Activated CD4-positive, alpha-beta T cell treated with anti-CD3 and anti-CD28 coated beads, Interleukin-2, amount 10 ng/mL, durations not matched to agents 7 days and 5 days (primary cell): ENCODE results near the gene GUCY1A1. TPM values are rescaled to one million over a fixed set of nuclear protein-coding genes. Genes with fewer than 3 reads are reported as not detected.
"Not testable (repeated sequence)": the region's sequence is repeated elsewhere in the genome, so short reads cannot be mapped to it uniquely, and the experiment has no call there.

Experiments
- CTCF ChIA-PET: fragments of 350-600 bp; sonication (Branson Sonifier 250); formaldehyde crosslinking; loops from one replicate; lab custom pipeline; 2021; ENCODE audit warnings: antibody characterized with exemption; lab: Charles Lee
- POLR2A ChIA-PET: fragments of 350-600 bp; sonication (Branson Sonifier 250); formaldehyde crosslinking; loops from one replicate; lab custom pipeline; 2021; ENCODE audit warnings: antibody characterized with exemption; lab: Charles Lee
- DNase-seq: peaks from one replicate; pipeline ENCODE4 v3.0.0-alpha.2; 2020
- H3K27ac Mint-ChIP-seq: one replicate; pipeline ENCODE4 v1.8.0; 2021; ENCODE audit warnings: mild to moderate bottlenecking, moderate library complexity, mixed read lengths
- H3K27me3 Mint-ChIP-seq: one replicate; pipeline ENCODE4 v1.8.0; 2021; ENCODE audit warnings: mixed read lengths
- H3K36me3 Mint-ChIP-seq: one replicate; pipeline ENCODE4 v1.8.0; 2021; ENCODE audit warnings: low read depth, mixed read lengths
- H3K4me1 Mint-ChIP-seq: one replicate; pipeline ENCODE4 v1.8.0; 2021; ENCODE audit warnings: mixed read lengths
- H3K4me3 Mint-ChIP-seq: one replicate; pipeline ENCODE4 v1.8.0; 2021; ENCODE audit warnings: mild to moderate bottlenecking, moderate library complexity, mixed read lengths
- H3K9me3 Mint-ChIP-seq: one replicate; pipeline ENCODE4 v1.8.0; 2021; ENCODE audit warnings: mixed read lengths
- total RNA-seq, 2 experiments: library from RNA; stranded (reverse); gene quantifications; one replicate each; pipeline ENCODE4 v1.2.3, GENCODE V29; 2021

The GUCY1A1 gene
- total RNA-seq, 2 experiments from 2014 or later, result not detected

DNA sequence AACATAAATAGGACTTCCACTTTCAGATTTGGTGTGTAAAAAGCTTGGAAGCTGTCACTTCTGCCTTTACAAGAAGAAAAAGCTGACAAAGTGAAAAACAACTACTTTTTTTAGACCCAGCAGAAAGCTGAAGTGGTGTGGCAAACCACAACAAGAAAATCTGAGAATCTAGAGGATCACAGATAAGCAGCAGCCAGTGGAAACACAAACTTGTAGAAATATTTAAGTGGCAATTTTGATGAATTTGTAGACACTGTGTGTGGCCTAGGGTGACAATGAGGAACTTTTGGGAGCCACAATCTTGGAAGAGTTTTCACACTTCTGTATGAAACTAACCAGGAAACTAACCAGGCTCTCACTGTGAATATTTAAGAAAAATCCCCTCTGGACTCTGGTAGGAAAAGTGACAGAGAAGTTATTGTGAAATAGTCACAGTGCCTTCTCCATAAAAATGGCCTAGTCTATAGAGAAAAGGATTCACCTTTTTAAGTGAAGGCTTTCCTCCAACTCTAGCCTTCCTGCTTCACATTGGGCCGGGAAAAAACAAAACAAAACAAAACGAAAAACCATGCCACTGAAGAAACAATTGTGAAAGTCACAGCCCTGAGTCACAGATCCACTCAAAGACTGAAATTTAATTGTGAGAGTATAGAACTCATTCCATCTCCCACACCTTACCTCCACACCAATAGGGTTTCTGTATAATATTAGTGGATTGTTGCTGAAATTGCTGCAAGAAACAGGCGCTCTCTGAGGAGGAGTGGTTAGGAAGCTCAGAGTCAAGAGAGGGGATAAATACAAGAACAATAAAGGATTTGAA lies 26.7 kb upstream of the GUCY1A1 start:
- H3K36me3 Mint-ChIP-seq, result no peaks in the 10 kb centered on the region
- H3K9me3 Mint-ChIP-seq, result no peaks in the 10 kb centered on the region
- peak; percentile 11 for DNase-seq
- H3K27ac Mint-ChIP-seq, result peak overlapping the region; percentile 51
- ChIA-PET CTCF (interaction anchor here (0.6 kb wide), 2 partner anchors 14 to 1308 kb away, joined by 3 read pairs; no protein-coding TSS in a partner anchor), POLR2A (no interaction called here)
- H3K4me1 Mint-ChIP-seq, result peaks cover 22% of the 10 kb centered on the region
- H3K4me3 Mint-ChIP-seq, result no peak overlapping the region
- peaks cover 12% of the 10 kb centered on the region for H3K27me3 Mint-ChIP-seq

DNA sequence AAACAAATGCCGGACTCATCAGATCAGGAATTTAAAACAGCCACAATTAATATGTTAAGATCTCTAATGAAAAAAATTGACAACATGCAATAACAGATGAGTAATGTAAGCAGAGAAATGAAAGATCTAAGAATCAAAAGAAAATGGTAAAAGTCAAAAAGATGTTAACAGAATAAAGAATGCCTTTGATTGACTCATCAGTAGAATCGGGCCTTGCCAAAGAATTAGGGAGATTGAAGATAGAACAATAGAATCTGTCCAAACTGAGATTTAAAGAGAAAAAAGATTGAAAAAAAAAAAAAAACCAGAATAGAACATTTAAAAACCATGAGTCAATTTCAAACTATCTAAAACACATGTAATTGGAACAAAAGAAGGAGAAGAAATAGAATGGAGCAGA lies 25.9 kb upstream of the GUCY1A1 start:
- Mint-ChIP-seq H3K27me3 (peaks cover 12% of the 10 kb centered on the region), H3K27ac (no peak overlapping the region), H3K4me1 (peaks cover 22% of the 10 kb centered on the region), H3K4me3 (no peak overlapping the region), H3K9me3 (no peaks in the 10 kb centered on the region), H3K36me3 (no peaks in the 10 kb centered on the region)
- no peak for DNase-seq
- ChIA-PET POLR2A (no interaction called here), CTCF (interaction anchor here (0.6 kb wide), 1 partner anchor 1307 kb away, joined by 3 read pairs; no protein-coding TSS in a partner anchor)

DNA sequence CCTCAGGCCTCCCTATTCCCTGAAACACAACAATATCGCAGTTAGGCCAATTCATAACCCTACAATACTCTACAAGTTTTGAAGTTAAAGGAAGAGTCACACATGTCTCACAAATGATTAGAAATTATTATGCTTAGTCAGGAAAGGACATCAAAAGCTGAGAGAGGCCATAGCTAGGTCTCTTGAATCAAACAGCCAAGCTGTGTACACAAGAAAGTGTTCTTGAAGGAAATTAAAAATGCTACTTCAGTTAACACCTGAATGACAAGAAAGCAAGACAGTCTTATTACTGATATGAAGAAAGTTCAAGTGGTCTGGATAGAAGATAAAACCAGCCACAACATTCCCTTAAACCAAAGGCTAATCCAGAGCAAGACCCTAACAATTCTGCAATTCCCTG lies 23.6 kb upstream of the GUCY1A1 start:
- Mint-ChIP-seq H3K4me1 (peaks cover 22% of the 10 kb centered on the region), H3K4me3 (no peak overlapping the region), H3K27ac (no peak overlapping the region), H3K36me3 (no peaks in the 10 kb centered on the region), H3K27me3 (peaks cover 12% of the 10 kb centered on the region), H3K9me3 (no peaks in the 10 kb centered on the region)
- DNase-seq, result no peak
- POLR2A ChIA-PET, result no interaction called here
- CTCF ChIA-PET, result no interaction called here

DNA sequence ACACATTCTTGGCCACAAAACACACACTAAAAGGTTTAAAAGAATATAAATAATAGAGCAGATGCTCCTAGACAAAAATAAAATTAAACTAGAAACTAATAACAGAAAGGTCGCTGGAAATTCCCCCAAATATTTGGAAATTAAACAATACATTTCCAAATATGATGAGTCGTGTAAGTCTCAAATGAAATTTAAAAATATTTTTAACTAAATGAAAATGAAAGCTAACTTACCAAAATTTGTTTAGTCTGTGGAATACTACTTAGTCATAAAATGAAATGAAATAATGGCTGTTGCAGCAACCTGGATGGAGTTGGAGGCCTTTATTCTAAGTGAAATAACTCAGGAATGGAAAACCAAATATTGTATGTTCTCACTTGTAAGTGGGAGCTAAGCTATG lies 20.6 kb upstream of the GUCY1A1 start:
- Mint-ChIP-seq H3K27ac (no peak overlapping the region), H3K27me3 (peaks cover 8% of the 10 kb centered on the region), H3K9me3 (no peaks in the 10 kb centered on the region), H3K36me3 (no peaks in the 10 kb centered on the region), H3K4me3 (no peak overlapping the region), H3K4me1 (no peaks in the 10 kb centered on the region)
- no peak for DNase-seq
- CTCF ChIA-PET, result no interaction called here
- POLR2A ChIA-PET, result no interaction called here

DNA sequence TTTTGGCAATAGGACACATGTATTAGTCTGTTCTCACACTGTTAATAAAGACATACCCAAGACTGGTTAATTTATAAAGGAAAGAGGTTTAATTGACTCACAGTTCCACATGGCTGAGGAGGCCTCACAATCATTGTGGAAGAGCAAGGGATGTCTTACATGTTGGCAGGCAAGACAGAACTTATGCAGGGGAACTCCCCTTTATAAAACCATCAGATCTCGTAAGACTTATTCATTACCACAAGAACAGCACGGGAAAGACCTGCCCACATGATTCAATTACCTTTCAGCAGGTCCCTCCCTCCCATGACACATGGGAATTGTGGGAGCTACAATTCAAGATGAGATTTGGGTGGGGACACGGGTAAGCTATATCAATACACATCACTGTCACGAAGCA lies 15.9 kb upstream of the GUCY1A1 start:
- H3K4me1 Mint-ChIP-seq, H3K9me3 Mint-ChIP-seq, DNase-seq, H3K27ac Mint-ChIP-seq, H3K36me3 Mint-ChIP-seq, H3K4me3 Mint-ChIP-seq, CTCF ChIA-PET, POLR2A ChIA-PET: not testable (repeated sequence)
- H3K27me3 Mint-ChIP-seq, result peaks cover 12% of the 10 kb centered on the region

DNA sequence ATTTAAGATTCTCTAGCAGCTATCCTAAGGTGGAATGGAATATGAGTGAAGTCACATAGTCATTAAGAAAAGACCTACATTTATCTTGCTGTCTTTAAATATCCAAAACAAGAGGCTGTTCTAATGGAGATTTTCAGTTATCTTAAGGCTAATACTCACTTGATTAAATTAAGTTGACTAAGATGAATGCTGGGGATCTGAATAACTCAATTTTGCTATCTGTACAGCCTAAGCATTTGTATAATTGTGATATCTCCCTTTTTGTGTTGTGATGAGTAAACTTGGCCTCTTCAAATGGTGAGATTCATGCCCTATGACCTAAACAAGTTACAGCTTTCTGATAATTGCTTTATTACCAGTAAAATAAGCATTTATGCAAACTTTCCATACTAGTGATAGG lies 13.6 kb upstream of the GUCY1A1 start:
- Mint-ChIP-seq H3K36me3 (no peaks in the 10 kb centered on the region), H3K27ac (no peak overlapping the region), H3K27me3 (peaks cover 20% of the 10 kb centered on the region), H3K9me3 (no peaks in the 10 kb centered on the region), H3K4me3 (no peak overlapping the region), H3K4me1 (no peaks in the 10 kb centered on the region)
- CTCF ChIA-PET, result interaction anchor here (0.5 to 0.6 kb wide), 2 partner anchors 13 to 300 kb away, joined by 3 to 5 read pairs; no protein-coding TSS in a partner anchor
- POLR2A ChIA-PET, result interaction anchor here (0.8 kb wide), 1 partner anchor 133 kb away, joined by 3 read pairs; no protein-coding TSS in a partner anchor
- no peak for DNase-seq

DNA sequence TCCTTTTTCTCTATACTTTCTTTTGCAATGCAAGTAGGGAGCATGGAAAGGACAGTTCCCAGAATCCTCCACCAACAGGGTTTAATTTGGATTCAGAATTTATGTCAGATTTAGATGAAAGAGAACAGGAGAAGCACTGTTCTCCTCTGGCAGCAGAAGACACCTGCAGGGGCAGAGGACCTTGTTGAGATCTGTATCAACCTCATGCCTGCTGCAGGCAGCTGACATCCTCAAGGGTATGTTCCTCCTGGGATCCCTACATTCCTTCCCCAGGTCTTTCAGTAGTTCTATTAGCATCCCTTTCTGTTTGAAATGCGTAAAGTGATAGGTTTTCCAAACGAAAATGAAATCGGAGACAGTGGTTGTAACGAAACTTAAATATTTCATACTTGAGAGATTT lies 10.6 kb upstream of the GUCY1A1 start:
- POLR2A ChIA-PET, result no interaction called here
- DNase-seq, result no peak
- Mint-ChIP-seq H3K36me3 (no peaks in the 10 kb centered on the region), H3K4me1 (no peaks in the 10 kb centered on the region), H3K9me3 (no peaks in the 10 kb centered on the region), H3K27me3 (peaks cover 22% of the 10 kb centered on the region), H3K27ac (no peak overlapping the region), H3K4me3 (no peak overlapping the region)
- CTCF ChIA-PET, result no interaction called here

DNA sequence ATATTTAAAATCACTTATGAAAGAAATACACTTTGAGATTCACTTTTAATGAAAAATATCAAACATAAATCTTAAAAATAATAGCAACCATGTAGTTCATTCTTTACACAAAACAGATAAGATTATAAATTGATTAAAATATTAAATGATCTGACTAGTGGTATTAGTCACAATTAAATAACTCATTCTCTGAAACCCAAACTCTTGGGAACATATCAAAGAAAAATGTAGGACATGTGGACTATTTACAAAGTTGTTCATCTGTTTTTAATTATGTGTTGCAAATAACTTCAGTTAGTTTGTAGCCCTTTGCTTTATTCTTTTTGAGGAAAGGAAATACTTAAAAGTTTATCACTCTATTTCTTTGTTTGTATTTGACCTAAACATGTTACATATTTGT lies 9.5 kb upstream of the GUCY1A1 start:
- Mint-ChIP-seq H3K36me3 (no peaks in the 10 kb centered on the region), H3K27ac (no peak overlapping the region), H3K27me3 (peaks cover 26% of the 10 kb centered on the region), H3K4me1 (no peaks in the 10 kb centered on the region), H3K9me3 (no peaks in the 10 kb centered on the region), H3K4me3 (no peak overlapping the region)
- no peak for DNase-seq
- CTCF ChIA-PET, result no interaction called here
- POLR2A ChIA-PET, result no interaction called here

DNA sequence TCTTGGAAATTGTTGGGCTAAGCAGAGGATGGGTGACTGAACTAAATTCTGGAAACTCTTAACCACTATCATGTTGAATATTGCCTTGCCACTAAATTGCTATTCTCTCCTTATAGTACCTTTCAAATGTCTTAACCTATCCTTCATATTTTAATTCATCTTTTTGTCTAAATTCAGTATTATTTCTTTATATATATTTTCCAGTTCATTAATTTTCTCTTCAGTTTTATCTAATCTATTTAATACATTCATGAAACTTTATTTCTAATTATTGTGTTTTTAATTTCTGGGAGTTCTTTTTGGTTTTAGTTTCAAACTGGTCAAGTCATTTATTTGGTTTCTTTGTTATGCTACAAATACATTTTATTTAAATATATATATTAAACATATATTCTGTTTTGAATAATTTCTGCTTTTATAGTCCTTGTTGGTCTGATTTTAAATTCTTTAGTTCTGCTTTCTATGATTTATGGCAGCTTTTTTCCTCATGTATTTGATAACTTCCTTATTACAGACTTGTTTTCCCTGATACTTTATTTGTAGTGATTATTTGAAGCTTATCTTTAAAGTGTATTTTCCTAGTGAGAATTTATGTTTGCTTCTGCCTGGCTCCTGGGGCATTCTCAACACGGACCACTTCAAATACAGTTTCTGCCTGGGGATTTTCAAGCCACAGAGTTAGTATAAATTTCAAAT lies 8.5 kb upstream of the GUCY1A1 start:
- no peak overlapping the region for H3K27ac Mint-ChIP-seq
- no peak for DNase-seq
- peaks cover 24% of the 10 kb centered on the region for H3K27me3 Mint-ChIP-seq
- ChIA-PET CTCF (no interaction called here), POLR2A (no interaction called here)
- H3K36me3 Mint-ChIP-seq, result no peaks in the 10 kb centered on the region
- H3K4me1 Mint-ChIP-seq, result no peaks in the 10 kb centered on the region
- no peaks in the 10 kb centered on the region for H3K9me3 Mint-ChIP-seq
- no peak overlapping the region for H3K4me3 Mint-ChIP-seq

DNA sequence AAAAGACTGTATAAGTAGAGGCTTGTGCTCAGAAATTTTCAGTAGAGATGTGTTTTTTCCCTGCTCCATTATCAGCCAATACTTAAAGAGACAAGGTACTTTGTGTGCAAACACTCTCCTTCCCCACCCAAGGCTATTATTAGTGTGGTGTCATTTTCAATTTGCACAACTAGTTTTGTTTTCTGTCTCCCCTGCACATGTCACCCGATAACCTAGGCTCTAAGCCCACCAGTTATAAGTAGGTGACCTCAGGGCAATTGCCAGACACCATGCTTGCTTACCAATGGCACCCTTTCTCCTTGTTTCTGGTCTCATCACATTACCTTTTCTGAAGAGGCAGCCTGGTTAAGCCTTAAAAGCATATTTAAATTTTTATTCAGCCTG lies 8.0 kb upstream of the GUCY1A1 start:
- no peak overlapping the region for H3K27ac Mint-ChIP-seq
- no peak for DNase-seq
- H3K9me3 Mint-ChIP-seq, result no peaks in the 10 kb centered on the region
- H3K36me3 Mint-ChIP-seq, result no peaks in the 10 kb centered on the region
- ChIA-PET POLR2A (no interaction called here), CTCF (no interaction called here)
- H3K27me3 Mint-ChIP-seq, result peaks cover 25% of the 10 kb centered on the region
- H3K4me1 Mint-ChIP-seq, result no peaks in the 10 kb centered on the region
- H3K4me3 Mint-ChIP-seq, result no peak overlapping the region

DNA sequence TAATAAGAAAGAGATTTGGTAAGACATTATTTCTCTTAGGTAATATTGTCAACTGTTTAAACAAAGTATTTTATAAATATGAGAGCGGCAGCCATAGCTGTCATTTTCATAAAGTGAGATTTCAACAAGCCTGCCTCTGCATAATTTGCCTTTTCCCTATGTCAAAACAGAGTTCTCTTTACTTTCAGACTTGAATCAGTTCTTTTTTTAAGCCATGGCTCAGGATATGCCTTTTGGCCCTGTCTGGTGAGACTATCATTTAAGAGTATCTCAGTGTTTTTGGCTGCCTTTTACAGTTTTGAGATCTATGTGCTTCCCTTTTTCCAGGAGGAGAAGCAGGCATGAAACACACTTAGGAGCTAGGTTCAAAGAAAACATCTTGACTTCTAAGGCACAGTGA lies 7.5 kb upstream of the GUCY1A1 start:
- no peak for DNase-seq
- H3K27me3 Mint-ChIP-seq, result peaks cover 26% of the 10 kb centered on the region
- H3K9me3 Mint-ChIP-seq, result no peaks in the 10 kb centered on the region
- no peak overlapping the region for H3K27ac Mint-ChIP-seq
- no peaks in the 10 kb centered on the region for H3K4me1 Mint-ChIP-seq
- no peaks in the 10 kb centered on the region for H3K36me3 Mint-ChIP-seq
- POLR2A ChIA-PET, result no interaction called here
- CTCF ChIA-PET, result no interaction called here
- no peak overlapping the region for H3K4me3 Mint-ChIP-seq

DNA sequence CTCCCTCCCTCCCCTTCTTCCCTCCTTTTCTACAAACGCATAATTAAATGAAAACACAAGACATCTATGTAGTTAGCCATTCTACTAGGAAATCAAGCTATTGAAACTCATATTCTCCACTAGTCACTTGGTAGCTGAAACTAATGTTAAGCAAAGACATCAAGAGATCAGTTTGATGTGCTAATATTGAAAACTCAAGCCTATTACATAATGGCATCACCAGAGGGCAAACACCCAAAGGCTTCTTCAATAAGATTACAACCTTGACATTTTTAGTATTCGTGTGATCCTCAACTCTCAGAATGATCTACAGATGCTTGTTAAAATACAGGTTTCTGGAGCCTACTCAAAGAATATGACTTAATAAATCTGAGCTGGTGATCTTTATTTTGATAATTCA lies 6.2 kb upstream of the GUCY1A1 start:
- Mint-ChIP-seq H3K4me1 (no peaks in the 10 kb centered on the region), H3K9me3 (no peaks in the 10 kb centered on the region), H3K36me3 (no peaks in the 10 kb centered on the region), H3K4me3 (no peak overlapping the region), H3K27me3 (peaks cover 38% of the 10 kb centered on the region), H3K27ac (no peak overlapping the region)
- CTCF ChIA-PET, result no interaction called here
- POLR2A ChIA-PET, result no interaction called here
- no peak for DNase-seq

DNA sequence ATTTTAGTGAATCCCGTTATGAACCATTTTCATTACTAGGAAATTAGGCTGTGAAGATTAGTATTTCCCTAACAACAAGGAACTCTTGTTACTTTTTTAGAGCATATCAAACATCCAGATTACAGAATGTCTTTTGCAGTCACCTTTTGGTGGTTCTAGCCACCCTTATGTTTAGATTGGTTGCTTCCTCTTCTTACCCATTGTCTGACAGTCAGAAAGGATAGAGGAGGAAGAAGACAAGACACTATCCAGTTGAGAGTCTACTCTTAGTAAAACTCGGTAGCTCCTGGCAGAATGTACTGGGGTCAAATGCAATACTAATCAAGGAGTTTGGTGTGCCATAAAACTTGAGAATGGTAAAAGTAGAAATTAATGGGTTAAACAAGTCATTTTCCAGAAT lies 1.6 kb upstream of the GUCY1A1 start:
- no peaks in the 10 kb centered on the region for H3K9me3 Mint-ChIP-seq
- no peak overlapping the region for H3K27ac Mint-ChIP-seq
- CTCF ChIA-PET, result no interaction called here
- POLR2A ChIA-PET, result no interaction called here
- no peak overlapping the region for H3K4me3 Mint-ChIP-seq
- peaks cover 61% of the 10 kb centered on the region for H3K27me3 Mint-ChIP-seq
- no peak for DNase-seq
- H3K36me3 Mint-ChIP-seq, result no peaks in the 10 kb centered on the region
- peaks cover 14% of the 10 kb centered on the region for H3K4me1 Mint-ChIP-seq
